Measurements from ENCODE around the gene LHFPL6. TPM values are rescaled to one million over a fixed set of nuclear protein-coding genes. Genes with fewer than 3 reads are reported as not detected.
A peak's percentile ranks its signal among the peaks of the same experiment; 100 is the strongest.

Gene LHFPL6
- total RNA-seq, 1 donor from 2014 or later: 63.7 TPM

DNA sequence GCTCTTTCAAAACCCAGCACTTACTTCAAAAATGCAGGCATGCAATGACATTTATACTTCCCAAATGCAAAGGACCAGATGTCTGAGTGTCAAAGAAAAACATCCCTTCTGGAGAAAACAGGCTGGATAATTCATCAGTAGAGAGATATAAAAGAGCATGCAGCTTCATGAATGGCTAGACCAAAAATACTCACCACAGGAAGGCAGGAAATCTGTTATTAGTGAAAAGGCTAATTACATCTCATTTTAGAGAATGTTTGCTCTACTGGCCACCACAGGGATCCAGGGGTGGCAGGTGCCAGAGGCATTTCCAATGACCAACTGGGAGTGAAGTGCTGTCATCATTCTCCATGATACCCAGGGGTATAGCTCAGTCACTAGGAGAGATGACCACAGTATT lies 106.5 kb downstream of the LHFPL6 start:
- intact Hi-C loops (cut with DNase I): no loop called here
- ATAC-seq (no peak), DNase-seq (ENCODE audit: missing footprints) (no peak)

DNA sequence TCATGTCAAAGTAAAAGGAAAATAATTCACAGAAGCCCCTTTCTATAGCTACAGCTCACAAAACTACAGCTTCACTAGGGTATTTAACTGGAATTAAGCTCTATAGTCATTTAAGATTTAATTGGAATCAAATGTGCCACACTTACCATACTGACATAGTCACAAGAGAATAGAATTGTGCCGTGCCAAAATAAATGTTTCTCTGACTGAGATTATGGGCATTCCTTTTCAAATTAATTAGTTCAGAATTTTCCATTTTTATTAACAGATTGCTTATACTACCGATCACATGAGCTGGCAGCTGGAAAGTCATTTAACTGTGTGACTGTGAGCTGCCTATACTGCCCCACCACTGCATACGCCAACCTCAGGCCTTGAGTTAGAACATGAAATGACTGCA lies 108.4 kb downstream of the LHFPL6 start:
- ATAC-seq (no peak), DNase-seq (ENCODE audit: missing footprints) (no peak)
- intact Hi-C loops (cut with DNase I): no loop called here

DNA sequence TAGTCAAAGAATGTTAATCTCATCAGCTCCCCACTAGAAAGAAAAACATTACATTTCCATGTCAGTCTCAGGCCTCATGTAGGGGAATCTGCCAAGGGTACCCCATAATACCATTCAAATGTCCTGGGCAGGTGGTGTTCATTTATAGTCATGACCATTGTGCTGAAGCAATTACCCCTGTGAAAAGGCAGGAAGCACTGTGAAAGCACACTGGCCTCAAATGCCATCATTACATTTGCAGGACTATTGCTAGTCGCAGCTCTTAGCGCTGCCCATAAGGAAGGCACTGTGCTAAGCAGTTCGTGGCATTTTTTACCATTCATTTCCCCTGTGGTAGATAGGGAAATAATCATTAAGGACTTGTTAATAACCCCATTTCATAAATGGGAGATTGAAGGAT lies 109.0 kb downstream of the LHFPL6 start:
- DNase-seq (ENCODE audit: missing footprints): no peak
- no peak for ATAC-seq
- intact Hi-C loops (cut with DNase I): no loop called here

DNA sequence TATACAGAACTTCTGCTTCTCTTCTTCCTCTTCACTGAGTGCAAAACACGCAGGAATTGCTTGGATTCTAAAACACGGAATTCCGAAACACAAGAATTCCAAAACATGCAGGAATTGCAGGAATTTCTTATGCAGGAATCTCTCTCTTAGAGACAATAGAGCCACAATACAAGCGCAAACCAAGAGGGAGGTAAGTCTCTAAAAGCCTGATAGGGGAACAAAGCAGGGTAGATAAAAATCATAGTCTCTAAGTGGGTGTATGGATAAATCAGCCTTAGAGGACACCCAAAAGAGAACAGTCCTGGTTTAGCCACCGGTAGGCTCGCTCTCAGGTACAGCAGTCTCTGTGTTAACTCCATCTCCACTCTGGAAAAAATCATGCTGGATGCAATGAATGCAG lies 112.9 kb downstream of the LHFPL6 start:
- no peak for ATAC-seq
- no peak for DNase-seq (ENCODE audit: missing footprints)
- intact Hi-C loops (cut with DNase I): no loop called here

DNA sequence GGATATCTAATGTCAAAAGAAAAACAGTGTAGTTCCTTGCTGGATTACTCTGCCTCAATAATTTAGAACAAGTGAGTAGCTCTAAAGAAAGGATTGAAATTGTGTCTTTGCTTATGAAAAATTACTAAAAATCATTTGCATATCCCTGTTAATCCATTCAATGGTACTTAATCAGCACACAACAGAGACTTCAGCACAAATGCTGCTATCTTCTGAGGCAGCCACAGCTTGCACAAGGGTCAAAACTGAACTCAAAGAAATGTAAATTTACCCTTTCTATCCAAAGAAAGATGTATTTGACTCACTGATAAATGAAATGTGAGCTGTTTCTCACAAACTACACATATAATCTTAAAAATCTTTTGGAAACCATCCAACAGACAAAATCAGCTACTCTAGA lies 116.2 kb downstream of the LHFPL6 start:
- no peak for ATAC-seq
- intact Hi-C loops (cut with DNase I): no loop called here
- no peak for DNase-seq (ENCODE audit: missing footprints)

DNA sequence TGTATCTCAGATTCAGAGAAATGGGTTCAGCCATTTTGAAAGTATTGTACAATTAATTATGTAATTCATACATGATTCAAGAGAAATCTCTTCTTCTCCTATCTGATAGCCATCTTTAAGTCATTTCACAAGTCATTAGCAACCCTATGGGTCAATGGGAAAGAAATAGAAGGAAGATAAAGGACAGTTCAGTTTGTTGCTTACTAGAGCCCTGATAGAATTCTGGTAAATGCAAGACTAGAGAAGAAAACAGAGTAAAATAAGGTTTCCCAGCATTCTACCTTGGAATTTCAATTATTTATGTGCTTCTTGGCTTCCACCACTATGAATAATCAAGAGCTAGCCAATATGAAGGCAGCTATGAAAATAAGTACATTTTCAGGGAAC lies 117.7 kb downstream of the LHFPL6 start:
- ATAC-seq: no peak
- intact Hi-C loops (cut with DNase I): no loop called here
- DNase-seq (ENCODE audit: missing footprints): no peak

DNA sequence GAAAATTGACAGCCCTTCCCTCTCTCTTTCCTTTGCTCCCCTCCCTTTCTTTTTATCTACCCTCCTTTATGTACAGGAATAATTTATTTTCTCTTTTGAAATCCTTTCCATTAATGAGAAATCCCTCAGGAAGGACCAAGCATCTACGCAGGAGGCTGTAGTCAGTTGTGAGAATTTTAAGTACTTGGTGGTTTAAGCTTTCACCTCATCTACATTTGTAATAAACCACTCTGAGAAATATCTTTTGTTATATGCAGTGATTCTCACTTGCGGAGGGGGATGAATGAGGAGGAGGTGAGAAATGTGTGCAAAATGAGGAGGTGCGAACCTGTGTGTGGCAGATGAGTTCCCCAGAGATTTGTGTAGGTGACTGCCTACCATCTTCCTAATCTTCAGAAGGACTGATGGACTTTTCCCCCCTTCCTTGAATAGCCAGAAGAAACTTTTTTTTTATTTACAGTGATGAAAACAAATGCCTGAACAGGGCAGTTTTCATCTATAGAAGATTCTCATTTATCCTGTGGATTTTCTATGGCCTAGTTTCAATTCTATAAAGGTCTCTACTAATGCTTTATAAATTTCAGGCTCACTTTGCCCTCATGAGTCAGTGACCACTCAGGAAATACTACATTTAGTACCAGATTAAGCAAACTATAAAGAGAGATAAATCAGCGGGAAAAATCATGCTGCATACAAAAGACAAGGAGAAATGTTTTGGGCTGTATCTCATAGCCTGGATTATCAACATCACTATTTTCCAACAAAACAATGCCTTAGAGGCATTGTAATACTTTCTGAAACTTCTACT lies 118.3 kb downstream of the LHFPL6 start:
- intact Hi-C loops (cut with DNase I): loop anchor here (1.0 kb wide), 1 partner anchor 22 kb away; no protein-coding TSS in a partner anchor
- DNase-seq (ENCODE audit: missing footprints): no peak
- ATAC-seq: no peak

DNA sequence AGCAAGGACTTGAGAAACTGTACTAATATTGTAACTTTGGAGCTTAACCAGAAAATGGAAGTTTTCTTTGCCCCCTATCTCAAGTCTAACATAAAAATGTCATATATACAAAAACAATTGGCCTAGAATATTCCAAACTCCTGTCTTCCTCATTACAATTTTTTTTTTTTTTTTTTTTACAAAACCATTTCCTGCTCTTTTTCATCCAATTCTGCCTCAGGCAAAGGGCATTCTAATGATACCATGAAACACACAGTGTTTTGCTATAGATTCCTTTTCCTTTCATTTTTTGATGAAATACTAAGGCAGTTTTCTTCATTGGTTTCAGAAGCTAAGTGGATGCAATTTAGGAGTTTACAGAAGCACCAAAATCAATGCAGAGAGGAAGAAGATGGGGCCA lies 119.7 kb downstream of the LHFPL6 start:
- intact Hi-C loops (cut with DNase I): no loop called here
- DNase-seq (ENCODE audit: missing footprints) (no peak), ATAC-seq (no peak)

DNA sequence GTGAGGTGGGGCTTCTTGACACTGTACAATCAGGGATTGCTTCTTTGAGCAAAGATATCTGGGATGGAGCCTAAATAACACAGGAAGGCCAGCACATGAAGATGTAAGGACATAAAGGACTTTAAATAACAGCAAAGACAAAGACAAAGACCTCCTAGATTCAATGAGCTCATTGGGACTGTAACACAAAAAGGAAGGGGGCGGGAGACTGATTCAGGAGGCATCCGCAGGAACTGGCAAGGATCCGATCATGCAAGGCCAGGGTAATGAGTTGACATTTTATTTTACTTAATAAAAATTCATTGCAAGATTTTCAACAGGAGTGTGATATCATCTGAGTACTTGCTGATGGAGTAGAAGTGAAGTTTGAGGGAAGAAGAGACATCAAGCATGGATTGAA lies 121.5 kb downstream of the LHFPL6 start:
- ATAC-seq (peak; percentile 18), DNase-seq (ENCODE audit: missing footprints) (no peak)
- intact Hi-C loops (cut with DNase I): no loop called here

DNA sequence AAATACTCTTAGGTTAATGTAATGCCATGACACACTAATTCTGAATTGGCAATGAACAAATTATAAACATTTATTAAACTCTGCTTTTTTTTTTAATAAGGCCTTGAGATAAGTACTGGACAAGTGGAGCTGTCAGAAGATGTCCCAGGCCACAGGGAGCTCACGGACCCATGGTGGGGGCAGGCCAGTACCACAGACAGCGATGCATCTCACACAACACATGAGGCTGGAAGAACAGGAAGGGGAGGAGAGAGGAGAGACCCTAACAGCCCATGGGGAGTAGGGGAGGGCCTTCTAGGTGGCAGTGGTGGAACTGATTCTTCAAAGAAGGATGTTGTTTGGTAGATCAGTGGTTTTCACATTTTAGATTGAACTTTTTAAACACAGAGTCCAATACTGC lies 128.4 kb downstream of the LHFPL6 start:
- intact Hi-C loops (cut with DNase I): no loop called here
- no peak for ATAC-seq
- no peak for DNase-seq (ENCODE audit: missing footprints)

DNA sequence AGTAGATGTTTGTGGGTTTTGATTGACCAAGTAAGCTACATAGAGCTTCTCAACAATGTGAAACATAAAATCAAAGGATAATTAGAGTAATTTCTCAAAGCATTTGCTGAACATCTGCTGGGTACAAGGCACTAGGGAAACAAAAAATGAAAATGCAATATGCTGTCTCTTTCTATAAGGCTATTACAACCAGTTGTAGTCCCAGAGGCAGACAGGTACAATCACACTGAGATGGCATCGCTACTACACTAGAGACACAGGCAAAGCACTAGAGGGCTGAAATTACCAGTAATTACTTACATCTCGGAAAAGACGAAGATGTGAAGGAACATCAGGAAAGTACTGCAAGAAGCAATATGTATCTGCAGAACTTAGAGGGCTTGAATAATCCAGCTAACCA lies 133.3 kb downstream of the LHFPL6 start:
- DNase-seq (ENCODE audit: missing footprints) (no peak), ATAC-seq (no peak)
- intact Hi-C loops (cut with DNase I): no loop called here

DNA sequence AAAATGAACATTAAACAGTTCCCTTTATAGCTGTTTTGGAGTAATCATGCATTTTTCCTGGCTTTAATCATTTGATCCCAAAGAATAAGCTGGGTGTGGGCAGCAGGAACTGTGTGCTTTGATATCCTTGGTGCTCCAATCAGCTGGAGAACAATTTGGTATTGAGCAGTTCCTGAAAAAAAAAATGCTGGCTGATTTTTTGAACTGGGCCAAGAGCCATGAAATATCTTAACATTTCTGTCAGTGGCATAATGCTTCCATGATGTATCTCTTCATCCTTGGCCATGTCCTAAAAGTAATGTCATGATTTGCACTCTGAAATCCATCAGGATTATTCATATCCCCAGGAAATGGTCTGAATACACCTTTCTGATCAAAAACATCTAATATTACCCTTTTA lies 134.7 kb downstream of the LHFPL6 start:
- ATAC-seq (no peak), DNase-seq (ENCODE audit: missing footprints) (no peak)
- intact Hi-C loops (cut with DNase I): no loop called here

DNA sequence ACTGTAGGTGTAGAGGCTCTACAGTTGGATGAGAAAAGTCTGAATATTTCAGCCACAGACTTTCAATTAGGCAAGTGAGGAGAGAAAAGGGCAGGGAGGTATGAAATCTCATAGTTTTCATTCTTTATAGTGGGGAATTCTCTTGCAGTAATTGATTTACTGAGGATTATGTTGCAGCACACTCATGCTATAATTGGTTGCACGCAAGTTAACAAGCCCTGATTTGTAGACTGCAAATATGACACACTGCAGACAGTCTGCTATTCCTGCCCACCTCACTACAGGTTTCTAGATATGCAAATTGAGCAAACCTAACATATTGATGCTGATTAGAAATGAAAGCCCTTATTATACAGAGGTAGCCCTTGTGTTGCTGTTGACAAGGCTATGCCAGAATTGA lies 139.4 kb downstream of the LHFPL6 start:
- ATAC-seq (no peak), DNase-seq (ENCODE audit: missing footprints) (no peak)
- intact Hi-C loops (cut with DNase I): loop anchor here (5.0 kb wide), 1 partner anchor 54 kb away; no protein-coding TSS in a partner anchor

DNA sequence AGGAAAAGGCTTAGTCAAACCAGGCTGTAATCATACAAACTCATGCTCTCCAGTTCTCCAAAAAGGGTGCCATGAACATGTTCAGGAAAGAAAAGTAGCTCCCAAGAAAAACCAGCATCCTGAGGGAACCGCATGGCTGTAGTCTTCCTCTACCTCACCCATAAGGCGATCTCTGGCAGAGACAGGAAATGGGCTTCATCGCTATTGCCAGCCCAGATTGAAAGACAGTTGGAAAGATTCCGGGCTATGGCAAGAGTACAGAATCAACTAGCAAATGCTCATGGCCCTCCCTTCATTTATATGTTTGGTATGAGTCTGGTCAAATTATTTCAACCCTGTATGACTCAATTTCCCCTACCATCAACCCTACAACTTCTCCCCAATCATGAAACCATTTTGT lies 140.1 kb downstream of the LHFPL6 start:
- intact Hi-C loops (cut with DNase I): loop anchor here (1.0 to 5.0 kb wide), 2 partner anchors 21 to 54 kb away; no protein-coding TSS in a partner anchor
- no peak for DNase-seq (ENCODE audit: missing footprints)
- ATAC-seq: no peak

DNA sequence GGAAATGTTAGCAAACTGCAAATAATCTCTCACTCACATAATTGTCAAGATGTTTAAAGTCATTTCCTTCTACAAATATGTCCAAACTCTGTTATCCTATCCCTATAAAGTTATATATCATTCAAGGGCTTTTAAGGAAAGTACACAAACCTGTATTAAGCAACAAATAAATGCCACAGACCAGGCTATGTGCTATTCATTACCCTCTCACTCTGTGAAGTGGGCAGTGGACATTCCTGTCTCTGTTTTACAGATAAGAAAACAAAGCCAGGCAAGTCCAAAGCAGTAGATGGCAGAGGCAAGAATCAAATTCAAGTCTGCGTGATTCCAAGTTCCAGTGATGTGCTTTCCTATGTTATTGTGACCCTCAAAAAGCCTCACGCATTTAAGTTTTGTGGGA lies 140.6 kb downstream of the LHFPL6 start:
- intact Hi-C loops (cut with DNase I): loop anchor here (1.0 to 5.0 kb wide), 2 partner anchors 22 to 55 kb away; no protein-coding TSS in a partner anchor
- DNase-seq (ENCODE audit: missing footprints) (no peak), ATAC-seq (peak; percentile 78)

DNA sequence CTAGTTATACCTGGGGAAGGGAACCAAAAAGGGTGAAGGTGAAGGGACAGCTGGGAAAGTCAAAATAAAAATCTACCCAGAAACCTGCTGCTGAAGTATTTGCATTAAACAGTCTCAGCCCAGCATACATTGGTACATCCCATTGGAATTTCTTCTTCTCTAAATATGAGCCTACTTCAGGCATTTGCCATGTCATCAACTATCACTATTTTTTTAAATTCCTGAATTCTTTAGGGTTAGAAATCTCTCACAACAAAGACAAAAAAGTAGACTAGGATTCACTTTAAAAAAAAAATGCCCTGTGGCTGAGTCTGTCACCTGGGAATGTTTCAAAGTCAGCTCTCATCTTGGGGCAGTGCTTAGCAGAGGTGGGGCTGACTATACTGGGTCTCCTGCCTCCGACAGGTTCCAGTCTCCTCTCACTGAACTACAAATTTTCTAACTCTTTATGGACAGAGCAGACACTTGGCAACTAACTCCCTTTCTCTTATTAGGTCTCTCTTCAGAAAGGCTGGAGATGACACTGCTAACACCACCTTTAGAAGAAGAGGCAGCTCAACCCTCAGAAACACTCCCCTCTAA lies 141.2 kb downstream of the LHFPL6 start:
- DNase-seq (ENCODE audit: missing footprints) (no peak), ATAC-seq (peak; percentile 22)
- intact Hi-C loops (cut with DNase I): loop anchor here (1.0 to 5.0 kb wide), 2 partner anchors 23 to 56 kb away; no protein-coding TSS in a partner anchor

DNA sequence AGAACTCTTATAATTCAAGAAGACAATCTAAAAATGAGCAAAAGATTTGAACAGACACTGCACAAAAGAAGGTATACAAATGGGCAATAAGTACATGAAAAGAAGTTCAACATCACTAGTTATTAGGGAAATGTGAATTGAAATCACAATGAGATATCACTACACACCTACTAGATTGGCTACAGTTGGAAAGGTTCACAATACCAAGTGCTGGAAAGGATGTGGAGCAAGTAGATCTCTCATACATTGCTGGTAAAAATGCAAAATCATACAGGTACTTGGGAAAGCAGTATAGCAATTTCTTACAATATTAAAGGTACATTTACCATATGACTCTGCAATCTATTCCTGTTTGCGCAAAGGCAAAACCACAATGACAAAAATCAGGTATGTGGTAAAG lies 145.7 kb downstream of the LHFPL6 start:
- no peak for ATAC-seq
- intact Hi-C loops (cut with DNase I): no loop called here
- DNase-seq (ENCODE audit: missing footprints): no peak

DNA sequence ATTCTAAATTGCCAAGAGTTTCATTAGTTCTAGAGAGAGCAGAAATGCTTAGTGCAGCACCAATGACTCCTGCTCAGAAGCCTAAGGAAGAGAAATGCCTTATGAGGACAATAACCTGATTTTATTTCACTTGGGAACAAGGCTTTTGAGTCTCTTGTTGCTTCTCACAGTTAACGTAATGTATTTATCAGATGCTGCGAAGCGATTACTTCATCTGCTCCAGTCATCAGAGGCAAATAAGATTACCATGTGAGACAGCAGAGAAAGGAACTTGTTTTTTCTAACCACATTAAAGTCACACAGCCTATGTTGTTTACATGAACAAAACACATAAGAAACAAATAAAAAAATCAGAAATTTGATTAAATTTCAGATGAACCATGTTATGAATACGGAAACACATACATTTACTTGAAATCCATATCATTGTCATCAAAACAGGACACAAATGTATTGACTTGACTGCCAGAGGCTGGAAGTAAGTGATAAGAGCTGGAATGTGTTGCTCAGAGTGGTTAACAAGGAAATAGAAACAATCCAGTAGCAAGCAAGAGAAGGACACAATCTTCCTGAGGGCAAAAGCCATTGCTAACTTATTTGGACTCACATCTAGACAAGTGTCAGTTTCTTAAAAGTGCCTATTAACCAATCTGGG lies 147.3 kb downstream of the LHFPL6 start:
- no peak for ATAC-seq
- intact Hi-C loops (cut with DNase I): no loop called here
- DNase-seq (ENCODE audit: missing footprints): no peak

DNA sequence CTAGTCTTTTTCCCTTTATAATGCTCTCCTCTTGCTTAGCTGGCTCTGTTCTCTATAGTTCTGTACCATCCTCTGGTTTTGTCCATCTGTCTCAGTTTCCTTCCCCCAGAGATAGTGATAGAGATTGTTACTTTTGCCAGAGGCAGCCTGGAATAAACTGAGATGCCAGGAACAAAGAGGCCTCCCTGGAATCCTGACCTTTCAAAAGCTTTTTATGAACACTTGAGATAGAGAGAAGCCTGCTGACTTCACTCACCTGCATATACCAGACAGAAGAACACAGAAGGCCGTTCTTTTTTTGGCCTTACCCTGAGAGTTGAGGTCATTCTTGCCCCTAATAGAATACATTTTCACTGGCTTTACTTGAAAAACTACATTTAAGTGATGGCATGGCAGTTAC lies 150.2 kb downstream of the LHFPL6 start:
- peak; percentile 48 for ATAC-seq
- intact Hi-C loops (cut with DNase I): loop anchor here (2.0 kb wide), 2 partner anchors 38 to 148 kb away; no protein-coding TSS in a partner anchor
- no peak for DNase-seq (ENCODE audit: missing footprints)

DNA sequence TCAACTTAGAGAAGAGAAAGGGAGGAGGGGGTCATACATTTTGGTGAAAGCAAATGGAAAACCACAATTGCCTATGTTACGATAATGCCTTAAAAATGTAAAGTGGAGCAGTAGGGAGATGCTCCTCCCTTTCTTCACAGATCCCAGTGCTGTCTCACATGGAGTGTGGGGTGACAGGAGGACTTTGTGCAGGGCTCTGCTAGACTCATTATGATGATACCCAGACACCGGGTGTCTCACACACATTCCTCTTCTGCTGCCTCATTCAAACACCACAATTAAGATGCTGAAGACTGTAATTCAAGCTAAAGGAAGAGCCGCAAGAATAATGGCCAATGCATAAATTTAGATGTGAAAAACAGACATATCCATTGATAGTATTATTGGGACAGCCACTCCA lies 150.6 kb downstream of the LHFPL6 start:
- no peak for DNase-seq (ENCODE audit: missing footprints)
- peak; percentile 56 for ATAC-seq
- intact Hi-C loops (cut with DNase I): loop anchor here (2.0 kb wide), 2 partner anchors 38 to 148 kb away; no protein-coding TSS in a partner anchor

Measured in Right ventricle myocardium inferior (tissue), 1 donor.